H9 (cell line): ENCODE results near the gene PRUNE2. TPM values are rescaled to one million over a fixed set of nuclear protein-coding genes. Genes with fewer than 3 reads are reported as not detected.

ENCODE experiments used
- DNase-seq: peaks from one replicate; pipeline ENCODE4 v3.0.0-alpha.2; 2017
- H2AFZ ChIP-seq: one replicate; pipeline ENCODE4 v1.6.1; 2013; ENCODE audit warnings: mild to moderate bottlenecking, low read length, control low read depth, moderate library complexity
- H2AK5ac ChIP-seq: 2 replicates; pipeline ENCODE4 v1.6.1; 2013; ENCODE audit warnings: low read length, control low read depth, mixed read lengths; ENCODE audit not compliant: insufficient read length
- H2BK120ac ChIP-seq: one replicate; pipeline ENCODE4 v1.6.1; 2013; ENCODE audit warnings: low read depth, mild to moderate bottlenecking, low read length, control low read depth, inconsistent platforms; ENCODE audit not compliant: poor library complexity, severe bottlenecking
- H2BK12ac ChIP-seq: 2 replicates; pipeline ENCODE4 v1.6.1; 2013; ENCODE audit warnings: low read length, control low read depth, mixed read lengths, low read depth; ENCODE audit not compliant: insufficient read length
- H2BK15ac ChIP-seq: 2 replicates; pipeline ENCODE4 v1.6.1; 2013; ENCODE audit warnings: low read depth, low read length, control low read depth
- H2BK20ac ChIP-seq: one replicate; pipeline ENCODE4 v1.6.1; 2013; ENCODE audit warnings: low read depth, mild to moderate bottlenecking, low read length, control low read depth, inconsistent platforms; ENCODE audit not compliant: poor library complexity, severe bottlenecking
- H2BK5ac ChIP-seq: 2 replicates; pipeline ENCODE4 v1.6.1; 2013; ENCODE audit warnings: low read length, control low read depth, mixed read lengths; ENCODE audit not compliant: insufficient read length
- H3K14ac ChIP-seq: 2 replicates; pipeline ENCODE4 v1.6.1; 2013; ENCODE audit warnings: low read length, control low read depth; ENCODE audit not compliant: insufficient read depth
- H3K18ac ChIP-seq: 2 replicates; pipeline ENCODE4 v1.6.1; 2013; ENCODE audit warnings: low read depth, mild to moderate bottlenecking, mixed read lengths, low read length, control low read depth; ENCODE audit not compliant: insufficient read length
- H3K23ac ChIP-seq: 2 replicates; pipeline ENCODE4 v1.6.1; 2013; ENCODE audit warnings: low read length, control low read depth, mixed read lengths, low read depth; ENCODE audit not compliant: insufficient read length
- H3K23me2 ChIP-seq: 2 replicates; pipeline ENCODE4 v1.6.1; 2013; ENCODE audit warnings: low read depth, mild to moderate bottlenecking, mixed read lengths, low read length, control low read depth; ENCODE audit not compliant: insufficient read length, poor library complexity, severe bottlenecking
- H3K27ac ChIP-seq: 2 replicates; pipeline ENCODE4 v1.5.1; 2013; ENCODE audit warnings: low read length, control low read depth, mixed read lengths, low read depth; ENCODE audit not compliant: insufficient read length
- H3K27me3 ChIP-seq: 2 replicates; pipeline ENCODE4 v1.6.1; 2013; ENCODE audit warnings: low read length, control low read depth, inconsistent platforms; ENCODE audit not compliant: insufficient read depth
- H3K4ac ChIP-seq: 2 replicates; pipeline ENCODE4 v1.6.1; 2013; ENCODE audit warnings: low read depth, mild to moderate bottlenecking, control low read depth, inconsistent platforms, low read length, moderate library complexity
- H3K4me1 ChIP-seq: 2 replicates; pipeline ENCODE4 v1.6.1; 2013; ENCODE audit warnings: low read length, control low read depth, inconsistent platforms; ENCODE audit not compliant: insufficient read depth
- H3K4me2 ChIP-seq: 2 replicates; pipeline ENCODE4 v1.6.1; 2013; ENCODE audit warnings: low read length, control low read depth, mixed read lengths; ENCODE audit not compliant: insufficient read length, insufficient read depth
- H3K56ac ChIP-seq: 2 replicates; pipeline ENCODE4 v1.6.1; 2013; ENCODE audit warnings: low read depth, mild to moderate bottlenecking, mixed read lengths, low read length, control low read depth; ENCODE audit not compliant: insufficient read length
- H3K79me1 ChIP-seq: 2 replicates; pipeline ENCODE4 v1.6.1; 2013; ENCODE audit warnings: low read depth, mild to moderate bottlenecking, moderate library complexity, low read length, control low read depth, inconsistent platforms; ENCODE audit not compliant: insufficient read depth, poor library complexity, severe bottlenecking
- H3K79me2 ChIP-seq: 2 replicates; pipeline ENCODE4 v1.6.1; 2013; ENCODE audit warnings: low read length, control low read depth, inconsistent platforms; ENCODE audit not compliant: insufficient read depth
- H3K9ac ChIP-seq: 2 replicates; pipeline ENCODE4 v1.6.1; 2013; ENCODE audit warnings: low read length, control low read depth, mixed read lengths; ENCODE audit not compliant: insufficient read length; ENCODE audit errors: extremely low read depth
- H3K9me3 ChIP-seq: one replicate; pipeline ENCODE4 v1.6.1; 2013; ENCODE audit warnings: low read depth, low read length, inconsistent platforms; ENCODE audit not compliant: control insufficient read depth
- H3T11ph ChIP-seq: one replicate; pipeline ENCODE4 v1.6.1; 2013; ENCODE audit warnings: mild to moderate bottlenecking, low read length, control low read depth, inconsistent platforms
- H4K20me1 ChIP-seq: one replicate; pipeline ENCODE4 v1.6.1; 2013; ENCODE audit not compliant: control insufficient read depth, insufficient read length, insufficient read depth
- H4K5ac ChIP-seq: 2 replicates; pipeline ENCODE4 v1.6.1; 2013; ENCODE audit warnings: low read depth, mild to moderate bottlenecking, mixed read lengths, low read length, control low read depth; ENCODE audit not compliant: insufficient read length
- H4K8ac ChIP-seq: replicated peaks from 2 replicates; pipeline ENCODE4 v1.6.1; 2013; ENCODE audit warnings: low read length, control low read depth, mixed read lengths, low read depth; ENCODE audit not compliant: insufficient read length
- H4K91ac ChIP-seq: 2 replicates; pipeline ENCODE4 v1.6.1; 2013; ENCODE audit warnings: low read depth, mild to moderate bottlenecking, moderate library complexity, mixed read lengths, low read length, control low read depth; ENCODE audit not compliant: insufficient read length
- H3K27ac Mint-ChIP-seq, 3 experiments: 2 replicates in 2 of 3; 3 replicates in 1 of 3; pipeline ENCODE4 v1.8.0; 2020 to 2021; ENCODE audit warnings: mixed read lengths in 3 of 3, mild to moderate bottlenecking in 1 of 3, moderate library complexity in 1 of 3
- H3K27me3 Mint-ChIP-seq: 2 replicates; pipeline ENCODE4 v1.8.0; 2021; ENCODE audit warnings: low read depth, mild to moderate bottlenecking, moderate library complexity, mixed read lengths
- H3K36me3 Mint-ChIP-seq, 3 experiments: 2 replicates in 2 of 3; 3 replicates in 1 of 3; pipeline ENCODE4 v1.8.0; 2020 to 2021; ENCODE audit warnings: low read depth in 3 of 3, mixed read lengths in 3 of 3; ENCODE audit not compliant: insufficient read depth in 1 of 3
- H3K4me1 Mint-ChIP-seq, 2 experiments: 2 replicates each; pipeline ENCODE4 v1.8.0; 2020; ENCODE audit warnings: mixed read lengths in 2 of 2
- H3K4me3 Mint-ChIP-seq, 2 experiments: 2 replicates in 1 of 2; 3 replicates in 1 of 2; pipeline ENCODE4 v1.8.0; 2020 to 2021; ENCODE audit warnings: mild to moderate bottlenecking in 2 of 2, mixed read lengths in 2 of 2, moderate library complexity in 1 of 2
- H3K9me3 Mint-ChIP-seq, 2 experiments: 2 replicates in 1 of 2; 3 replicates in 1 of 2; pipeline ENCODE4 v1.8.0; 2020; ENCODE audit warnings: mild to moderate bottlenecking in 2 of 2, mixed read lengths in 2 of 2, moderate library complexity in 1 of 2
- CTCF ChIP-seq: fragments of 200-600 bp; sonication (generic); conservative IDR thresholded peaks from 3 replicates; pipeline ENCODE4 v1.8.0; 2021; ENCODE audit warnings: antibody characterized with exemption, mild to moderate bottlenecking
- WGBS: extraction: QIAGEN DNeasy Blood & Tissue Kit; methylation state at CpG from one replicate; pipeline ENCODE4 v1.1.7; 2013; ENCODE audit warnings: missing lambda C conversion rate, low lambda C conversion rate, mixed read lengths; ENCODE audit not compliant: insufficient read length; ENCODE audit errors: extremely low coverage; 5-methylcytosine and 5-hydroxymethylcytosine counted together
- total RNA-seq: library from RNA; stranded (reverse); gene quantifications from 2 replicates; pipeline ENCODE4 v1.2.1, GENCODE V29; 2021

PRUNE2 gene
- total RNA-seq, 1 experiment from 2014 or later, result 12.1 TPM

DNA sequence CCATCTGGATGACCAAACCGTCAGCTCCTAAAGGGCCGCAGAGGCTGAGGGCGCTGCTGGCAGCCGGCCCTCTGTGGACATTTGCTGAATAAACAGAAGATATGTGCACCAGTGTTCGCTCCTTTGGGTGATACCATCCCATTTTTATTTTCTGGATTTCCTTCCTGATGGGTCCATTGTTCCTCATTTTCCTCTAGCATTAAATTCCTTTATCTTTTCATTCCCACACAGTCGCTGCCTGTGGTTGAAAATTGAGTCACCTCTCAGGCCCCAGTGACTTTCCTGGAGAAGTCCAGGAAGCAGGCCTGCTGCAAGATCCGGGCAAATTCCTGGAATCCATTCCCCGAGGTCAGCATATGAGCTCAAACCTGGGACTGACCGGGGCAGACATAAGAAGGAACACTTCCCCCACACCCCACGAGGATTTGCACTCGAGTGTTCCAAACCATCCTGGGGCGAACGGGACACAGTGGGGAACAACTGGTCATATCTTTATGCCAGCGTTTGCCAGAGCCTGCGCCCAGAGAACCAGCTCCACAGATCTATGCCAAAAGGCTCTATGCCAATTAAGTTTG is 228.3 kb downstream of the PRUNE2 start:
- no peak for DNase-seq
- no peaks in the 10 kb centered on the region for H3K27me3 Mint-ChIP-seq
- Histone ChIP-seq H4K91ac (no peak overlapping the region), H4K8ac (no peak overlapping the region), H2BK12ac (no peak overlapping the region), H2AK5ac (no peak overlapping the region), H3T11ph (no peak overlapping the region), H3K18ac (no peak overlapping the region), H4K5ac (no peak overlapping the region), H3K4me2 (no peak overlapping the region), H3K9ac (no peak overlapping the region), H2BK15ac (no peak overlapping the region), H2AFZ (no peak overlapping the region), H3K4me1 (no peaks in the 10 kb centered on the region), H4K20me1 (no peaks in the 10 kb centered on the region), H3K79me2 (no peaks in the 10 kb centered on the region), H2BK5ac (no peak overlapping the region), H3K23me2 (no peaks in the 10 kb centered on the region), H2BK20ac (no peak overlapping the region), H3K14ac (no peak overlapping the region), H3K23ac (no peak overlapping the region), H3K9me3 (no peaks in the 10 kb centered on the region), H3K27ac (no peak overlapping the region), H2BK120ac (no peak overlapping the region), H3K27me3 (no peaks in the 10 kb centered on the region), H3K79me1 (no peaks in the 10 kb centered on the region), H3K4ac (no peak overlapping the region), H3K56ac (no peak overlapping the region)
- WGBS, result no CpG with 5 or more reads among the region's 15 CpGs
- H3K36me3 Mint-ChIP-seq, result peaks cover 4 to 9% (median 7%) of the 10 kb centered on the region in 3 experiments; a peak in 3 of 7 replicates
- TF ChIP-seq CTCF, result no peak
- peaks cover 0 to 10% of the 10 kb centered on the region in 2 experiments; a peak in 3 of 5 replicates for H3K9me3 Mint-ChIP-seq
- H3K4me1 Mint-ChIP-seq, result peaks cover 0 to 3% of the 10 kb centered on the region in 2 experiments; a peak in 1 of 4 replicates
- H3K4me3 Mint-ChIP-seq, result no peak overlapping the region
- peak overlapping the region in 1 of 3 experiments; percentile 39; a peak in 2 of 7 replicates for H3K27ac Mint-ChIP-seq
